Astrocyte (in vitro differentiated cells and primary cell): Measurements from ENCODE around the gene SCYL1. TPM values are rescaled to one million over a fixed set of nuclear protein-coding genes. Genes with fewer than 3 reads are reported as not detected.

Experiments
- DNase-seq: peaks from one replicate; pipeline ENCODE4 v3.0.0-alpha.2; 2010; ENCODE audit warnings: low read depth
- FAIRE-seq: peaks from 2 replicates; lab custom pipeline; 2011; peaks lifted over from hg19 to GRCh38; lab: Jason Lieb, UNC
- H2AFZ ChIP-seq: 2 replicates; pipeline ENCODE4 v1.6.0; 2012; ENCODE audit warnings: low read depth, low read length, inconsistent platforms
- H3K27ac ChIP-seq: 2 replicates; pipeline ENCODE4 v1.5.1; 2011; ENCODE audit warnings: low read depth, low read length, inconsistent platforms
- H3K27me3 ChIP-seq: 2 replicates; pipeline ENCODE4 v1.6.0; 2011; ENCODE audit warnings: low read length, inconsistent platforms; ENCODE audit not compliant: insufficient read depth
- H3K36me3 ChIP-seq: 2 replicates; pipeline ENCODE4 v1.5.1; 2011; ENCODE audit warnings: low read length, inconsistent platforms; ENCODE audit not compliant: insufficient read depth
- H3K4me1 ChIP-seq: 2 replicates; pipeline ENCODE4 v1.5.1; 2011; ENCODE audit warnings: low read length, inconsistent platforms; ENCODE audit not compliant: insufficient read depth
- H3K4me2 ChIP-seq: 2 replicates; pipeline ENCODE4 v1.6.0; 2012; ENCODE audit warnings: low read length, inconsistent platforms
- H3K4me3 ChIP-seq: 2 replicates; pipeline ENCODE4 v1.5.1; 2011; ENCODE audit warnings: low read depth, mild to moderate bottlenecking, low read length, inconsistent platforms; ENCODE audit not compliant: insufficient read depth
- H3K79me2 ChIP-seq: 2 replicates; pipeline ENCODE4 v1.6.0; 2012; ENCODE audit warnings: mild to moderate bottlenecking, low read length, inconsistent platforms; ENCODE audit not compliant: insufficient read depth
- H3K9ac ChIP-seq: 2 replicates; pipeline ENCODE4 v1.6.0; 2012; ENCODE audit warnings: mild to moderate bottlenecking, low read length, inconsistent platforms
- H3K9me3 ChIP-seq: 2 replicates; pipeline ENCODE4 v1.5.1; 2012; ENCODE audit warnings: low read depth, mild to moderate bottlenecking, low read length, inconsistent platforms; ENCODE audit not compliant: insufficient read depth
- H4K20me1 ChIP-seq: 2 replicates; pipeline ENCODE4 v1.6.0; 2012; ENCODE audit warnings: low read length, inconsistent platforms; ENCODE audit not compliant: insufficient read depth
- H3K27ac Mint-ChIP-seq: one replicate; pipeline ENCODE4 v1.8.0; 2021; ENCODE audit warnings: mild to moderate bottlenecking, mixed read lengths; ENCODE audit not compliant: unreplicated experiment
- H3K27me3 Mint-ChIP-seq: one replicate; pipeline ENCODE4 v1.8.0; 2021; ENCODE audit warnings: low read depth, mixed read lengths; ENCODE audit not compliant: unreplicated experiment
- H3K36me3 Mint-ChIP-seq: one replicate; pipeline ENCODE4 v1.8.0; 2021; ENCODE audit warnings: low read depth, mixed read lengths; ENCODE audit not compliant: unreplicated experiment
- H3K4me1 Mint-ChIP-seq: one replicate; pipeline ENCODE4 v1.8.0; 2021; ENCODE audit warnings: low read depth, mixed read lengths; ENCODE audit not compliant: unreplicated experiment
- H3K4me3 Mint-ChIP-seq: one replicate; pipeline ENCODE4 v1.8.0; 2021; ENCODE audit warnings: mild to moderate bottlenecking, moderate library complexity, mixed read lengths; ENCODE audit not compliant: unreplicated experiment
- H3K9me3 Mint-ChIP-seq: one replicate; pipeline ENCODE4 v1.8.0; 2021; ENCODE audit warnings: mild to moderate bottlenecking, mixed read lengths; ENCODE audit not compliant: unreplicated experiment
- EZH2 ChIP-seq: IDR thresholded peaks from 2 replicates; pipeline ENCODE4 v1.6.1; 2012; ENCODE audit warnings: mild to moderate bottlenecking, low read length, inconsistent platforms; ENCODE audit not compliant: insufficient read depth
- total RNA-seq: library from RNA; stranded (reverse); gene quantifications from 2 replicates; pipeline ENCODE4 v1.2.1, GENCODE V29; 2021
- TF ChIP-seq, protein P1 (sequence below): IDR thresholded peaks from 2 replicates; pipeline ENCODE4 v1.5.1; 2011; ENCODE audit warnings: low read depth, mild to moderate bottlenecking, inconsistent platforms, low read length, moderate library complexity; ENCODE audit not compliant: insufficient read depth

The SCYL1 gene
- total RNA-seq, 1 donor from 2014 or later: 106 TPM

- Histone ChIP-seq H3K4me3 (peak overlapping the region; percentile 100), H3K9me3 (no peaks in the 10 kb centered on the region), H3K9ac (peak overlapping the region; percentile 100), H3K79me2 (peaks cover 72% of the 10 kb centered on the region), H2AFZ (no peak overlapping the region), H3K36me3 (peaks cover 62% of the 10 kb centered on the region), H4K20me1 (peaks cover 75% of the 10 kb centered on the region), H3K4me1 (no peaks in the 10 kb centered on the region), H3K27me3 (no peaks in the 10 kb centered on the region), H3K27ac (peak overlapping the region; percentile 96), H3K4me2 (peak overlapping the region; percentile 84)
- peak overlapping the region; percentile 93 for H3K27ac Mint-ChIP-seq
- no peaks in the 10 kb centered on the region for H3K4me1 Mint-ChIP-seq
- peaks cover 2% of the 10 kb centered on the region for H3K9me3 Mint-ChIP-seq
- no peak for TF ChIP-seq EZH2
- TF ChIP-seq, protein P1, sequence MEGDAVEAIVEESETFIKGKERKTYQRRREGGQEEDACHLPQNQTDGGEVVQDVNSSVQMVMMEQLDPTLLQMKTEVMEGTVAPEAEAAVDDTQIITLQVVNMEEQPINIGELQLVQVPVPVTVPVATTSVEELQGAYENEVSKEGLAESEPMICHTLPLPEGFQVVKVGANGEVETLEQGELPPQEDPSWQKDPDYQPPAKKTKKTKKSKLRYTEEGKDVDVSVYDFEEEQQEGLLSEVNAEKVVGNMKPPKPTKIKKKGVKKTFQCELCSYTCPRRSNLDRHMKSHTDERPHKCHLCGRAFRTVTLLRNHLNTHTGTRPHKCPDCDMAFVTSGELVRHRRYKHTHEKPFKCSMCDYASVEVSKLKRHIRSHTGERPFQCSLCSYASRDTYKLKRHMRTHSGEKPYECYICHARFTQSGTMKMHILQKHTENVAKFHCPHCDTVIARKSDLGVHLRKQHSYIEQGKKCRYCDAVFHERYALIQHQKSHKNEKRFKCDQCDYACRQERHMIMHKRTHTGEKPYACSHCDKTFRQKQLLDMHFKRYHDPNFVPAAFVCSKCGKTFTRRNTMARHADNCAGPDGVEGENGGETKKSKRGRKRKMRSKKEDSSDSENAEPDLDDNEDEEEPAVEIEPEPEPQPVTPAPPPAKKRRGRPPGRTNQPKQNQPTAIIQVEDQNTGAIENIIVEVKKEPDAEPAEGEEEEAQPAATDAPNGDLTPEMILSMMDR: no peak
- peaks cover 28% of the 10 kb centered on the region for H3K36me3 Mint-ChIP-seq
- H3K27me3 Mint-ChIP-seq: no peaks in the 10 kb centered on the region
- H3K4me3 Mint-ChIP-seq: no peak overlapping the region
- FAIRE-seq: no peak
- DNase-seq: peak; percentile 16
Measured at GRCh38 chr11:65504674-65505465, 20.0 kb upstream of the SCYL1 start.

DNA sequence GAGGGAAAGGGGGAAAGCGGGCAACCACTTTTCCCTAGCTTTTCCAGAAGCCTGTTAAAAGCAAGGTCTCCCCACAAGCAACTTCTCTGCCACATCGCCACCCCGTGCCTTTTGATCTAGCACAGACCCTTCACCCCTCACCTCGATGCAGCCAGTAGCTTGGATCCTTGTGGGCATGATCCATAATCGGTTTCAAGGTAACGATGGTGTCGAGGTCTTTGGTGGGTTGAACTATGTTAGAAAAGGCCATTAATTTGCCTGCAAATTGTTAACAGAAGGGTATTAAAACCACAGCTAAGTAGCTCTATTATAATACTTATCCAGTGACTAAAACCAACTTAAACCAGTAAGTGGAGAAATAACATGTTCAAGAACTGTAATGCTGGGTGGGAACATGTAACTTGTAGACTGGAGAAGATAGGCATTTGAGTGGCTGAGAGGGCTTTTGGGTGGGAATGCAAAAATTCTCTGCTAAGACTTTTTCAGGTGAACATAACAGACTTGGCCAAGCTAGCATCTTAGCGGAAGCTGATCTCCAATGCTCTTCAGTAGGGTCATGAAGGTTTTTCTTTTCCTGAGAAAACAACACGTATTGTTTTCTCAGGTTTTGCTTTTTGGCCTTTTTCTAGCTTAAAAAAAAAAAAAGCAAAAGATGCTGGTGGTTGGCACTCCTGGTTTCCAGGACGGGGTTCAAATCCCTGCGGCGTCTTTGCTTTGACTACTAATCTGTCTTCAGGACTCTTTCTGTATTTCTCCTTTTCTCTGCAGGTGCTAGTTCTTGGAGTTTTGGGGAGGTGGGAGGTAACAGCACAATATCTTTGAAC is 19.2 kb upstream of the SCYL1 start:
- H3K27me3 Mint-ChIP-seq: no peaks in the 10 kb centered on the region
- Histone ChIP-seq H3K79me2 (peaks cover 64% of the 10 kb centered on the region), H3K9me3 (no peaks in the 10 kb centered on the region), H4K20me1 (peaks cover 67% of the 10 kb centered on the region), H3K9ac (peak overlapping the region; percentile 100), H2AFZ (no peak overlapping the region), H3K4me3 (peak overlapping the region; percentile 100), H3K27me3 (no peaks in the 10 kb centered on the region), H3K36me3 (peaks cover 57% of the 10 kb centered on the region), H3K27ac (peak overlapping the region; percentile 96), H3K4me2 (peak overlapping the region; percentile 84), H3K4me1 (no peaks in the 10 kb centered on the region)
- FAIRE-seq (no peak), DNase-seq (peak; percentile 14)
- H3K4me1 Mint-ChIP-seq: no peaks in the 10 kb centered on the region
- no peak overlapping the region for H3K4me3 Mint-ChIP-seq
- TF ChIP-seq, protein P1: no peak
- no peak for TF ChIP-seq EZH2
- H3K27ac Mint-ChIP-seq: peak overlapping the region; percentile 93
- H3K36me3 Mint-ChIP-seq: peaks cover 28% of the 10 kb centered on the region
- H3K9me3 Mint-ChIP-seq: peaks cover 2% of the 10 kb centered on the region
